ENCODE measurements around the gene MAP2K7.
A peak's percentile ranks its signal among the peaks of the same experiment; 100 is the strongest.

Gene MAP2K7

GRCh38 chr19:7868671-7869452, 34.8 kb upstream of the MAP2K7 start:
- peak overlapping the region in 1 of 2 donors; percentile 44 for H3K27ac ChIP-seq
- peak overlapping the region; percentile 61 for H3K4me3 ChIP-seq
- DNase-seq (ENCODE audit: low spot score): no peak
- TF ChIP-seq, protein P1, sequence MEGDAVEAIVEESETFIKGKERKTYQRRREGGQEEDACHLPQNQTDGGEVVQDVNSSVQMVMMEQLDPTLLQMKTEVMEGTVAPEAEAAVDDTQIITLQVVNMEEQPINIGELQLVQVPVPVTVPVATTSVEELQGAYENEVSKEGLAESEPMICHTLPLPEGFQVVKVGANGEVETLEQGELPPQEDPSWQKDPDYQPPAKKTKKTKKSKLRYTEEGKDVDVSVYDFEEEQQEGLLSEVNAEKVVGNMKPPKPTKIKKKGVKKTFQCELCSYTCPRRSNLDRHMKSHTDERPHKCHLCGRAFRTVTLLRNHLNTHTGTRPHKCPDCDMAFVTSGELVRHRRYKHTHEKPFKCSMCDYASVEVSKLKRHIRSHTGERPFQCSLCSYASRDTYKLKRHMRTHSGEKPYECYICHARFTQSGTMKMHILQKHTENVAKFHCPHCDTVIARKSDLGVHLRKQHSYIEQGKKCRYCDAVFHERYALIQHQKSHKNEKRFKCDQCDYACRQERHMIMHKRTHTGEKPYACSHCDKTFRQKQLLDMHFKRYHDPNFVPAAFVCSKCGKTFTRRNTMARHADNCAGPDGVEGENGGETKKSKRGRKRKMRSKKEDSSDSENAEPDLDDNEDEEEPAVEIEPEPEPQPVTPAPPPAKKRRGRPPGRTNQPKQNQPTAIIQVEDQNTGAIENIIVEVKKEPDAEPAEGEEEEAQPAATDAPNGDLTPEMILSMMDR (IDR thresholded peaks at IDR 0.05): peak; percentile 83

- TF ChIP-seq, protein P1 (IDR thresholded peaks at IDR 0.05): no peak
- peak overlapping the region in 1 of 2 donors; percentile 44 for H3K27ac ChIP-seq
- no peak for DNase-seq (ENCODE audit: low spot score)
Measured at GRCh38 chr19:7869453-7869909, 34.2 kb upstream of the MAP2K7 start.

DNA sequence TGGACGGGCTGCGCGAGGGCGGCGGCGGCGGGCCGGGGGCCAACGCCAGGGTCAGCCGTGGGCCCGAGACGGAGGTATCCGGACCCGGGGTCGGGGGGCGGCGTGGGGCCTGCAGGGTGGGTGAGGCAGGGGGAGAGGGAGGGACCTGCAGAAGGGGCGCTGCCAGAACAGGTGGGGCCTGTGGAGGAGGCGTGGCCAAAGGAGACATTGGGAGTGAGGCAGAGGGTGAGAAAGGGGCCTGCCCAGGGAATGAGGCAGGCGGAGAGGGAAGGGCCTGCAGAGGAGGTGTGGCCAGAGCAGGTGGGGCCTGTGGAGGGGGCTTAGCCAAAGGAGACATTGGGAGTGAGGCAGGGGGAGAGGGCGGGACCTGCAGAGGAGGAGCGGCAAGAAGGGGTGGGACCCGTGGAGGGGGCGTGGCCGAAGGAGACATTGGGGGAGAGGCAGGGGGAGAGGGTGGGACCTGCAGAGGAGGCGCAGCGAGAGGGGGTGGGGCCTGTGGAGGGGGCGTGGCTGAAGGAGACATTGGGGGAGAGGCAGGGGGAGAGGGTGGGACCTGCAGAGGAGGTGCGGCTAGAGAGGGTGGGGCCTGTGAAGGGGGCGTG, 33.7 kb upstream of the MAP2K7 start:
- DNase-seq (ENCODE audit: low spot score): no peak

More at GRCh38 chr19:7869453-7869909, 34.2 kb upstream of the MAP2K7 start:
- peak overlapping the region; percentile 61 for H3K4me3 ChIP-seq

GRCh38 chr19:7870571-7871436, 32.9 kb upstream of the MAP2K7 start:
- TF ChIP-seq, protein P1 (IDR thresholded peaks at IDR 0.05): no peak
- Histone ChIP-seq H3K4me3 (no peak overlapping the region), H3K27ac (no peak overlapping the region)
- DNase-seq (ENCODE audit: low spot score): no peak

More for the DNA sequence above, 33.7 kb upstream of the MAP2K7 start:
- TF ChIP-seq, protein P1 (IDR thresholded peaks at IDR 0.05): no peak
- H3K27ac ChIP-seq: peak overlapping the region in 1 of 2 donors; percentile 44
- peak overlapping the region; percentile 61 for H3K4me3 ChIP-seq

GRCh38 chr19:7871437-7872305, 32.0 kb upstream of the MAP2K7 start:
- H3K27ac ChIP-seq: no peak overlapping the region
- peak overlapping the region; percentile 56 for H3K4me3 ChIP-seq
- no peak for DNase-seq (ENCODE audit: low spot score)
- TF ChIP-seq, protein P1 (IDR thresholded peaks at IDR 0.05): no peak

Measured in coronary artery (tissue), 2 donors.